Glutamatergic neuron (in vitro differentiated cells): ENCODE results near the gene TTI1. TPM values are rescaled to one million over a fixed set of nuclear protein-coding genes. Genes with fewer than 3 reads are reported as not detected.

Source experiments
- DNase-seq: peaks from one replicate; pipeline ENCODE4 v3.0.0; 2022
- H3K27ac Mint-ChIP-seq: one replicate; pipeline ENCODE4 v1.8.0; 2020; ENCODE audit warnings: mild to moderate bottlenecking, mixed read lengths, inconsistent platforms; ENCODE audit not compliant: unreplicated experiment
- H3K27me3 Mint-ChIP-seq: one replicate; pipeline ENCODE4 v1.8.0; 2020; ENCODE audit warnings: mild to moderate bottlenecking, moderate library complexity, mixed read lengths, inconsistent platforms; ENCODE audit not compliant: unreplicated experiment
- H3K36me3 Mint-ChIP-seq: one replicate; pipeline ENCODE4 v1.8.0; 2020; ENCODE audit warnings: mild to moderate bottlenecking, mixed read lengths, inconsistent platforms; ENCODE audit not compliant: unreplicated experiment
- H3K4me1 Mint-ChIP-seq: one replicate; pipeline ENCODE4 v1.8.0; 2020; ENCODE audit warnings: mild to moderate bottlenecking, low read depth, mixed read lengths, inconsistent platforms; ENCODE audit not compliant: unreplicated experiment
- H3K4me3 Mint-ChIP-seq: one replicate; pipeline ENCODE4 v1.8.0; 2020; ENCODE audit warnings: mild to moderate bottlenecking, mixed read lengths, inconsistent platforms; ENCODE audit not compliant: unreplicated experiment
- H3K9me3 Mint-ChIP-seq: one replicate; pipeline ENCODE4 v1.8.0; 2020; ENCODE audit warnings: mild to moderate bottlenecking, moderate library complexity, mixed read lengths, inconsistent platforms; ENCODE audit not compliant: unreplicated experiment
- CTCF ChIP-seq: fragments of 200-600 bp; sonication (generic); IDR thresholded peaks from one replicate; pipeline ENCODE4 v1.5.0; 2021; ENCODE audit not compliant: partially characterized antibody, unreplicated experiment
- total RNA-seq: library from RNA; stranded (reverse); fragmentation: NEBNext Ultra II Directional; extraction: Animal tissue kit (Norgen Biotek cat#: 25700); gene quantifications from one replicate; pipeline ENCODE4 v1.2.1, GENCODE V29; 2021; ENCODE audit not compliant: unreplicated experiment

TTI1 gene
- total RNA-seq, 1 donor from 2014 or later, result 22.9 TPM

GRCh38 chr20:37954190-37954589, 79.1 kb downstream of the TTI1 start:
- Mint-ChIP-seq H3K4me3 (no peak overlapping the region), H3K27ac (no peak overlapping the region), H3K36me3 (no peaks in the 10 kb centered on the region), H3K9me3 (no peaks in the 10 kb centered on the region), H3K4me1 (peaks cover 2% of the 10 kb centered on the region), H3K27me3 (no peaks in the 10 kb centered on the region)
- DNase-seq, result no peak
- TF ChIP-seq CTCF, result no peak

GRCh38 chr20:37948956-37949355, 84.3 kb downstream of the TTI1 start:
- Mint-ChIP-seq H3K4me1 (no peaks in the 10 kb centered on the region), H3K36me3 (peaks cover 14% of the 10 kb centered on the region), H3K4me3 (no peak overlapping the region), H3K9me3 (peaks cover 3% of the 10 kb centered on the region), H3K27me3 (peaks cover 3% of the 10 kb centered on the region), H3K27ac (no peak overlapping the region)
- TF ChIP-seq CTCF, result no peak
- no peak for DNase-seq

GRCh38 chr20:37947943-37948342, 85.3 kb downstream of the TTI1 start:
- Mint-ChIP-seq H3K27ac (no peak overlapping the region), H3K4me1 (no peaks in the 10 kb centered on the region), H3K36me3 (peaks cover 14% of the 10 kb centered on the region), H3K9me3 (peaks cover 3% of the 10 kb centered on the region), H3K27me3 (peaks cover 3% of the 10 kb centered on the region), H3K4me3 (no peak overlapping the region)
- no peak for TF ChIP-seq CTCF
- no peak for DNase-seq

GRCh38 chr20:37946946-37947345, 86.3 kb downstream of the TTI1 start:
- TF ChIP-seq CTCF, result no peak
- Mint-ChIP-seq H3K27ac (no peak overlapping the region), H3K9me3 (peaks cover 4% of the 10 kb centered on the region), H3K4me1 (no peaks in the 10 kb centered on the region), H3K36me3 (peaks cover 14% of the 10 kb centered on the region), H3K27me3 (peaks cover 3% of the 10 kb centered on the region), H3K4me3 (no peak overlapping the region)
- DNase-seq, result no peak

GRCh38 chr20:37945091-37945547, 88.1 kb downstream of the TTI1 start:
- H3K27ac Mint-ChIP-seq, result no peak overlapping the region
- peaks cover 19% of the 10 kb centered on the region for H3K36me3 Mint-ChIP-seq
- no peak for TF ChIP-seq CTCF
- no peak for DNase-seq
- H3K27me3 Mint-ChIP-seq, result peaks cover 11% of the 10 kb centered on the region
- H3K4me3 Mint-ChIP-seq, result no peak overlapping the region
- H3K4me1 Mint-ChIP-seq, result no peaks in the 10 kb centered on the region
- H3K9me3 Mint-ChIP-seq, result peaks cover 4% of the 10 kb centered on the region
